ENCODE data around the gene FUT3.

DNA sequence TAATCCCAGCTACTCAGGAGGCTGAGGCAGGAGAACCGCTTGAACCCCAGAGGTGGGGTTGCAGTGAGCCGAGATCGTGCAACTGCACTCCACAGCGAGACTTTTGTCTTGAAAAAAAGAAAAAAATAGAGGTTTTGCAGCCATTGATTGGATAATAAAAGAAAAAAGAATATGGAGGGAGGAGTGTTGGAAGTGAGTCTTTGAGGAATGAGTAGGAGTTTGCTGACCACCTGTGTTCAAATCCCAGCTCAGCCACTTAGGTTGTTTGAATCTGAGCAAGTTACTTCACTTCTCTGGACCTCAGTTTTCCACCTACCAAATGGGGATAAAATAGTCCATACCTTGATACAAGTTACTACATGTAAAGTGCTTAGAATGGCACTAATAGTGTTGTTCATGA is 40.1 kb downstream of the FUT3 start:
- TF ChIP-seq, protein P1, sequence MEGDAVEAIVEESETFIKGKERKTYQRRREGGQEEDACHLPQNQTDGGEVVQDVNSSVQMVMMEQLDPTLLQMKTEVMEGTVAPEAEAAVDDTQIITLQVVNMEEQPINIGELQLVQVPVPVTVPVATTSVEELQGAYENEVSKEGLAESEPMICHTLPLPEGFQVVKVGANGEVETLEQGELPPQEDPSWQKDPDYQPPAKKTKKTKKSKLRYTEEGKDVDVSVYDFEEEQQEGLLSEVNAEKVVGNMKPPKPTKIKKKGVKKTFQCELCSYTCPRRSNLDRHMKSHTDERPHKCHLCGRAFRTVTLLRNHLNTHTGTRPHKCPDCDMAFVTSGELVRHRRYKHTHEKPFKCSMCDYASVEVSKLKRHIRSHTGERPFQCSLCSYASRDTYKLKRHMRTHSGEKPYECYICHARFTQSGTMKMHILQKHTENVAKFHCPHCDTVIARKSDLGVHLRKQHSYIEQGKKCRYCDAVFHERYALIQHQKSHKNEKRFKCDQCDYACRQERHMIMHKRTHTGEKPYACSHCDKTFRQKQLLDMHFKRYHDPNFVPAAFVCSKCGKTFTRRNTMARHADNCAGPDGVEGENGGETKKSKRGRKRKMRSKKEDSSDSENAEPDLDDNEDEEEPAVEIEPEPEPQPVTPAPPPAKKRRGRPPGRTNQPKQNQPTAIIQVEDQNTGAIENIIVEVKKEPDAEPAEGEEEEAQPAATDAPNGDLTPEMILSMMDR (IDR thresholded peaks at IDR 0.05), result no peak
- no peak for TF ChIP-seq CHD2 (IDR thresholded peaks at IDR 0.05; ENCODE audit: low read length, partially characterized antibody)
- no peak for TF ChIP-seq SIN3A (IDR thresholded peaks at IDR 0.05; ENCODE audit: borderline replicate concordance, low read depth, low read length)
- no peak for TF ChIP-seq POLR2AphosphoS5 (IDR thresholded peaks at IDR 0.05; ENCODE audit: low read depth, low read length)
- TF ChIP-seq JUND (IDR thresholded peaks at IDR 0.05), result no peak
- TF ChIP-seq MXI1 (IDR thresholded peaks at IDR 0.05; ENCODE audit: low read depth, low read length), result no peak
